Stimulated activated CD4-positive, alpha-beta T cell treated with anti-CD3 and anti-CD28 coated beads, Interleukin-4, amount 100 ng/mL, for 24 hours (primary cell): ENCODE results near the gene GYS1.
"Not testable (repeated sequence)": the region's sequence is repeated elsewhere in the genome, so short reads cannot be mapped to it uniquely, and the experiment has no call there.

Experiments
- DNase-seq: peaks from one replicate; pipeline ENCODE4 v3.0.0-alpha.2; 2020

GYS1 gene

DNA sequence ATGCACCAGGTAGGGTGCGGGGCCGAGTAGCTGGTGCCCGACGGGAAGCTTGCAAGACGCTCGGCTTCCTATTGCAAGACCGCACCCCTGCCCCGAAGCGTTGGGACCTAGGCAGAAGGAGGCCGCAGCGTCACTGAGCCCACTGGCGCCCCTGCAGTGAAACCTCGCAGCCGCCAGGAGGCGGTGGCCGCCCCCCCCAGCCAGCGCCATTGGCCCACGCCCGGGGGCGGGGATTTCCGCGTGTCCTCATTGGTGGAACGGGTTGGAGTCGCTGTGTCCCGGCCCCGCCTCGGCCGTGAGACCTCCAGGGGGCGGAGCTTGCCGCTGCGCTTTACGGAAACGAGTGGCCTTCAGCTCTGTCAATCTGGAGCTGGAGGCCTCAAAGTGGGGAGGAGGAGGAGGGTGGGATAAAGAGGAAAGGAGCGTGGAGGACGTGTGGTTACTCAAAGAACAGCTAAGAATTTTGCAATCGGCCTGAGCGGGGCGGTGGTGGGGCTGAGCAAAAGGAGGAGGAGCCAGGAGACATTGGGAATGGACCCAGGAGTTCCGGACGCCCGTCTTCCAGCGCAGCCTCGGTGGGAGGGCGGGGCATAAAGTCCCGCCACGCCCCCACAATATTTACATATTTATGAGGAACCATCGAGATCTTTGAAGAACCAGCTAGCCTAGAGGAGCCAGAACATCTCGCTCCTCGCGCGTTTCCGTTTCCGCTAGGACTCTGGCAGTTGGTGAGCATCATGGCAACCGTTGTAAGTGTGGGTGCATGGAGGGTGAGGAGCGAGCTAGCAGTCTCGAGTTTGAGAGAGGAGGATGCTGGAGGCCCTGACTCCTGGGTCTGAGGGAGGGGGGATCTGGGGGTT, at the start of gene GYS1, which contains the start of gene RUVBL2:
GYS1 (minus strand) TSS at position 135 of the 860 bp plus-strand sequence. CDS start 197 bp downstream, outside the sequence.
RUVBL2 (plus strand) TSS at position 713 of the 860 bp plus-strand sequence; CDS start at position 738, 25 bp downstream.
- peak; percentile 99 for DNase-seq

DNA sequence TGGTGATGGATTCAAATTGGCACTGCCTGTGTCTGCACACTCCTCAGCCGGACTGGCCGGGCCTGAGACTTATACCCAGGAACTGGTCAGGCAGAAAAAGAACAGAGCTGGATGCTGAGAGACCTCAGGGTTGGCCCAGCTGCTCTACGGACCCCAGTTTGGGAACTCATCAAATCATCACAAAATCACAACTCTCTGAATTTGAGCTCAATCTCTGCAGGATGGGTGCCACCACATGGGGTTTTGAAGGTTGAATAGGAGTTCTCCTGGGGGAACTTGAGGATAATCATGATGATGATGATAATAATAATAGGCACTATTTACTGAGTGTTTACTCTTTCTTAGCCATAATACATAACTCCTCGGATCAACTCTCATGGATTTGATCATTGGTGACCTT, 49.6 kb upstream of the GYS1 start:
- DNase-seq: not testable (repeated sequence)

DNA sequence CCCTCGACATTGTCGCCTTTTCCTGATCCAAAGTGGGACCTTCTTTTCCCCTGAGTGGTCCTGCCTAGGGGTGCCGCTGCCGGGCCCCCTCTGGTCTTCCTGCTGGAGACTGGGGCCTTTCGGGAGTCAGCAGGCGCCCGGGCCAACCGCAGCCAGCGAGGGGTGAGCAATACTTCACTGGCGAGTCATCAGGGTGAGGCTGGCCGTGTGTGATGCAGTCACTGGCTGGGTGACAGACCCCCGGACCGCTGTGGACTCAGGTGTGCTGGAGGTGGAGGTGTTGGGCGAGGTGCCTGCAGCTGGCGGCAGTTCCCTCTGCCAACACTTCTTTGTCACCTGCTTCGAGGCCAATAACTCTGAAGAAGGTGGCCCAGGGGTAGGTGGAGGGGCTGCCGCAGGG, 49.1 kb upstream of the GYS1 start:
- DNase-seq: no peak

DNA sequence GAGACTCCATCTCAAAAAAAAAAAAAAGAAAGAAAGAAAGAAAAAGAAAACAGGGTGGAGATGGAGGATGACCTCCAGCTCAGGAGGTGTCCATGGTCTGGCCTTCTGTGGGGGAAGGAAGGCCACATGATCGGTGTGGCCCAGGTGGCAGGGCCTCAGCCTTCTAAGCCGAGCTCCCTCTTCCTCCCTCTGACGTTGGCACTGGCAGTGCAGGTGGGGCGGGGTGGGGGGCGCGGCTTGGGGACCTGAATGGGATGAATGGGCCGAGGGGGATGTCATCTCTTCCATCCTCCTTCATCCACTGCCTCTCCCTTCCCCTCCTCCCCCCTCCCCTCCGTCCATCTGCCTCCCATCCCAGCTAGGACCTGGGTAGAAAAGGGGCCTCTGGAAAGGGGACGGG, 46.6 kb upstream of the GYS1 start:
- DNase-seq: not testable (repeated sequence)

DNA sequence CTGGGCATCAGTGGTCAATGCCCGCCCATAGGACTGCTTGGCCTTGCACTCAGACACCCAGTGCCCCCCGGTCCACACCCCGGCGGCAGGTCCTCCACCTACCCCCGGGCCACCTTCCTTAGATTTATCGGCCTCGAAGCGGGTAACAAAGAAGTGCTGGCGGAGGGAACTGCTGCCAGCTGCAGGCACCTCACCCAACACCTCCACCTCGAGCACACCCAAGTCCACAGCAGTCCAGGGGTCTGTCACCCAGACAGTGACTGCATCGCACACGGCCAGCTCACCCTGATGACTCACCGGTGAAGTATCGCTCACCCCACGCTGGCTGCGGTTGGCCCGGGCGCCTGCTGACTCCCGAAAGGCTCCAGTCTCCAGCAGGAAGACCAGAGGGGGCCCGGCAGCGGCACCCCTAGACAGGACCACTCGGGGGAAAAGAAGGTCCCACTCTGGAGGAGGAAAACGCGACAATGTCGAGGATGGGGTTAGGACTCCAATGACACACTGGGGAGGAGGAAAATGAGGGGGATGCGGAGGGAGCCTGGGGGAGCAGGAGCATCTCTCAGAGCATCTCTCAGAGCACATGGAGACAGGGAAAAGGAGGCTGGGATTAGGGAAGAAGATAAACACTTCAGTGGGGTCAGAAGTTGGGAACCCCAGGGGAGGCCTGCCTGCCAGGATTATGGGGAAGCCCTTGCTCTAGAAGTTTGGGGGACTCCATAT, 45.6 kb upstream of the GYS1 start:
- DNase-seq: not testable (repeated sequence)

DNA sequence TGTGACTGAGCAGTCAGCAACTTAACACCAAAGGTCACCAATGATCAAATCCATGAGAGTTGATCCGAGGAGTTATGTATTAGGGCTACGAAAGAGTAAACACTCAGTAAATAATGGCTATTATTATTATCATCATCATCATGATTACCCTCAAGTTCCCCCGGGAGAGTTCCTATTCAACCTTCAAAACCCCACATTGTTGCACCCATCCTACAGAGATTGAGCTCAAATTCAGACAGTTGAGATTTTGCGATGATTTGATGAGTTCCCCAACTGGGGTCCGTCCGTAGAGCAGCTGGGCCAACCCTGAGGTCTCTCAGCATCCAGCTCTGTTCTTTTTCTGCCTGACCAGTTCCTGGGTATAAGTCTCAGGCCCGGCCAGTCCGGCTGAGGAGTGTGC, 45.0 kb upstream of the GYS1 start:
- DNase-seq: not testable (repeated sequence)

DNA sequence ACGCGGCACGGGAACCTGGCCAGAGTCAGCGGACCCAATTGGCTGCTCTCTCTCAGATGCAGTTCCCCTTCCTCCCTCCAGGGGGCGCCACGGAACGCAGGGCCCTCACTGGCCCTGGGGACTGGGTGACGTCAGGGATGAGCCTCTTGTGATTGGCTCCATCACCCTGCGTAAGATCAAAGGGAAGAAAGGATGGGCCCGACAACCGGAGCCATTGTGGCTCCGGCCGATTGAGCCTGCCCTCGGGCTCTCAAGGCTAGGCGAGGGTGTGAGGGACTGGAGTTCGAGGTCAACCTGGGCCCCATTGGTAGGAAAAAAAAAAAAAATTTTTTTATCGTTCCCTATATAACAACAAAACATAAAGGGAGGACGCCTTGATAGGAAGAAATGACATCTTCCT, 43.7 kb upstream of the GYS1 start, which contains the start of gene CGB1:
CGB1 (minus strand) TSS at position 81 of the 400 bp plus-strand sequence. CDS start 184 bp downstream, outside the sequence.
- peak; percentile 50 for DNase-seq

DNA sequence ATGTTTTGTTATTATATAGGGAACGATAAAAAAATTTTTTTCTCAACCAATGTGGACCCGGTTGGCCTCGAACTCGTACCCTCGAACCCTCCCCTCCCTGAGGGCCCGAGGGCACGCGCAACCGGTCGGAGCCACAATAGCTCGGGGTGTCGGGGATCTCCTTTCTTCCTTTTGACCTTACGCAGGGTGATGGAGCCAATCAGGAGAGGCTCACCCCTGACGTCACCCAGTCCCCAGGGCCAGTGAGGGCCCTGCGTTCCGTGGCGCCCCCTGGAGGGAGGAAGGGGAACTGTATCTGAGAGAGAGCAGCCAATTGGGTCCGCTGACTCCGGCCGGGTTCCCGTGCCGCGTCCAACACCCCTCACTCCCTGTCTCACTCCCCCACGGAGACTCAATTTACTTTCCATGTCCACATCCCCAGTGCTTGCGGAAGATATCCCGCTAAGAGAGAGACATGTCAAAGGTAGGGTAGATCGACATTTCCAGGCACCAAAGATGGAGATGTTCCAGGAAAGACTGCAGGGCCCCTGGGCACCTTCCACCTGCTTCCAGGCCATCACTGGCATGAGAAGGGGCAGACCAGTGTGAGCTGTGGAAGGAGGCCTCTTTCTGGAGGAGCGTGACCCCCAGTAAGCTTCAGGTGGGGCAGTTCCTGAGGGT, 38.7 kb upstream of the GYS1 start, which contains the start of gene CGB2:
CGB2 (plus strand) TSS at position 249 of the 660 bp plus-strand sequence; CDS start at position 455, 206 bp downstream.
- DNase-seq: peak; percentile 55

DNA sequence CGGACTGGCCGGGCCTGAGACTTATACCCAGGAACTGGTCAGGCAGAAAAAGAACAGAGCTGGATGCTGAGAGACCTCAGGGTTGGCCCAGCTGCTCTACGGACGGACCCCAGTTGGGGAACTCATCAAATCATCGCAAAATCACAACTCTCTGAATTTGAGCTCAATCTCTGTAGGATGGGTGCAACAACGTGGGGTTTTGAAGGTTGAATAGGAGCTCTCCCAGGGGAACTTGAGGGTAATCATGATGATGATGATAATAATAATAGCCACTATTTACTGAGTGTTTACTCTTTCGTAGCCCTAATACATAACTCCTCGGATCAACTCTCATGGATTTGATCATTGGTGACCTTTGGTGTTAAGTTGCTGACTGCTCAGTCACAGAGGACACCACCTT, 37.2 kb upstream of the GYS1 start:
- DNase-seq: not testable (repeated sequence)

DNA sequence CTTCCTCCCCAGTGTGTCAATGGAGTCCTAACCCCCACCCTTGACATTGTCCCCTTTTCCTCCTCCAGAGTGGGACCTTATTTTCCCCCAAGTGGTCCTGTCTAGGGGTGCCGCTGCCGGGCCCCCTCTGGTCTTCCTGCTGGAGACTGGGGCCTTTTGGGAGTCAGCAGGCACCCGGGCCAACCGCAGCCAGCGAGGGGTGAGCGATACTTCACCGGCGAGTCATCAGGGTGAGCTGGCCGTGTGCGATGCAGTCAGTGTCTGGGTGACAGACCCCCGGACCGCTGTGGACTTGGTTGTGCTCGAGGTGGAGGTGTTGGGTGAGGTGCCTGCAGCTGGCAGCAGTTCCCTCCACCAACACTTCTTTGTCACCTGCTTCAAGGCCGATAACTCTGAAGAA, 36.6 kb upstream of the GYS1 start:
- not testable (repeated sequence) for DNase-seq

DNA sequence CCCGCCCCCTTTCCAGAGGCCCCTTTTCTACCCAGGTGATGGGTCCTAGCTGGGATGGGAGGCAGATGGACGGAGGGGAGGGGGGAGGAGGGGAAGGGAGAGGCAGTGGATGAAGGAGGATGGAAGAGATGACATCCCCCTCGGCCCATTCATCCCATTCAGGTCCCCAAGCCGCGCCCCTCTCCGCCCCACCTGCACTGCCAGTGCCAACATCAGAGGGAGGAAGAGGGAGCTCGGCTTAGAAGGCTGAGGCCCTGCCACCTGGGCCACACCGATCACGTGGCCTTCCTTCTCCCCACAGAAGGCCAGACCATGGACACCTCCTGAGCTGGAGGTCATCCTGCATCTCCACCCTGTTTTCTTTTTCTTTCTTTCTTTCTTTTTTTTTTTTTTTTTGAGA, 35.6 kb upstream of the GYS1 start:
- not testable (repeated sequence) for DNase-seq

DNA sequence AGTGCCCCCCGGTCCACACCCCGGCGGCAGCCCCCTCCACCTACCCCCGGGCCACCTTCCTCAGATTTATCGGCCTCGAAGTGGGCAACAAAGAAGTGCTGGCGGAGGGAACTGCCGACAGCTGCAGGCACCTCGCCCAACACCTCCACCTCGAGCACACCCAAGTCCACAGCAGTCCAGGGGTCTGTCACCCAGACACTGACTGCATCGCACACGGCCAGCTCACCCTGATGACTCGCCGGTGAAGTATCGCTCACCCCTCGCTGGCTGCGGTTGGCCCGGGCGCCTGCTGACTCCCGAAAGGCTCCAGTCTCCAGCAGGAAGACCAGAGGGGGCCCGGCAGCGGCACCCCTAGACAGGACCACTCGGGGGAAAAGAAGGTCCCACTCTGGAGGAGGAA, 32.5 kb upstream of the GYS1 start:
- not testable (repeated sequence) for DNase-seq

DNA sequence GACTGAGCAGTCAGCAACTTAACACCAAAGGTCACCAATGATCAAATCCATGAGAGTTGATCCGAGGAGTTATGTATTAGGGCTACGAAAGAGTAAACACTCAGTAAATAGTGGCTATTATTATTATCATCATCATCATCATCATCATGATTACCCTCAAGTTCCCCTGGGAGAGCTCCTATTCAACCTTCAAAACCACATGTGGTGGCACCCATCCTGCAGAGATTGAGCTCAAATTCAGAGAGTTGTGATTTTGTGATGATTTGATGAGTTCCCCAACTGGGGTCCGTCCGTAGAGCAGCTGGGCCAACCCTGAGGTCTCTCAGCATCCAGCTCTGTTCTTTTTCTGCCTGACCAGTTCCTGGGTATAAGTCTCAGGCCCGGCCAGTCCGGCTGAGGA, 32.0 kb upstream of the GYS1 start:
- DNase-seq: not testable (repeated sequence)

DNA sequence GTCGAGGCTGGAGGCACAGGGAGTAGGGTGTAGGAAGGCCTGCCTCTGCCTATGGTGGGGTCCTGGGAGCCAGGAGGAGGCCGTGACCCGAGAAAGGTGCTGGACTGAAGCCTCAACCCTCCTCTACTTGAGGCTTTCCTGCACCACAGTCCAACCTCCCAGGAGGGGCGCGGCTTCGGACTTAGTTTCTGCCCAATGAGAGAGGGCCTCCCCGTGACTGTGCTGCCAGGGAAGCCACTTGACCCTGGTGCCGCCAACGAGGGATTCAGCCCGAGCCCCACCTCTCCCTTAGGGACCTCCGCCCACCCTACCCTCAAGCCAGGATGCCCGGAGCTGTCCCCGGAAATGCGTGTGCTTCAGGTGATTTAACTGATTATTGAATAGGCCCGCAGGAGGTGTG, 31.1 kb upstream of the GYS1 start, which contains the start of gene CGB3:
CGB3 (minus strand) TSS at position 101 of the 400 bp plus-strand sequence. CDS start 362 bp downstream, outside the sequence.
- not testable (repeated sequence) for DNase-seq

DNA sequence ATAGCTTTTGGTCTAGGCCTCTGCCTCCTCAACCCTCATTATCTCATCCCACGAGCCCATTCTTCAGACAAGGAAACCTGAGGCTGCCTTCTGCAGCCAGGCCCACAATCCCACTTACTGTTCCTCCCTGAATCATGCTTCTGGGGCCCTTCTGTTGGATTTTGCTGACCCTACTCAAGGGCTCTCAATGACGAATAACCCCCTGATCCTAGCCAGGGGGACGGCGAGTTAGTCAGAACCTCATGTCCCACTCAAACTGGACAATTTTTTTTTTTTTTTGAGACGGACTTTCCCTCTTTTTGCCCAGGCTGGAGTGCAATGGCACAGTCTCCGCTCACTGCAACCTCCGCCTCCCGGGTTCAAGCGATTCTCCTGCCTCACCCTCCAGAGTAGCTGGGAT, 29.0 kb upstream of the GYS1 start:
- no peak for DNase-seq

DNA sequence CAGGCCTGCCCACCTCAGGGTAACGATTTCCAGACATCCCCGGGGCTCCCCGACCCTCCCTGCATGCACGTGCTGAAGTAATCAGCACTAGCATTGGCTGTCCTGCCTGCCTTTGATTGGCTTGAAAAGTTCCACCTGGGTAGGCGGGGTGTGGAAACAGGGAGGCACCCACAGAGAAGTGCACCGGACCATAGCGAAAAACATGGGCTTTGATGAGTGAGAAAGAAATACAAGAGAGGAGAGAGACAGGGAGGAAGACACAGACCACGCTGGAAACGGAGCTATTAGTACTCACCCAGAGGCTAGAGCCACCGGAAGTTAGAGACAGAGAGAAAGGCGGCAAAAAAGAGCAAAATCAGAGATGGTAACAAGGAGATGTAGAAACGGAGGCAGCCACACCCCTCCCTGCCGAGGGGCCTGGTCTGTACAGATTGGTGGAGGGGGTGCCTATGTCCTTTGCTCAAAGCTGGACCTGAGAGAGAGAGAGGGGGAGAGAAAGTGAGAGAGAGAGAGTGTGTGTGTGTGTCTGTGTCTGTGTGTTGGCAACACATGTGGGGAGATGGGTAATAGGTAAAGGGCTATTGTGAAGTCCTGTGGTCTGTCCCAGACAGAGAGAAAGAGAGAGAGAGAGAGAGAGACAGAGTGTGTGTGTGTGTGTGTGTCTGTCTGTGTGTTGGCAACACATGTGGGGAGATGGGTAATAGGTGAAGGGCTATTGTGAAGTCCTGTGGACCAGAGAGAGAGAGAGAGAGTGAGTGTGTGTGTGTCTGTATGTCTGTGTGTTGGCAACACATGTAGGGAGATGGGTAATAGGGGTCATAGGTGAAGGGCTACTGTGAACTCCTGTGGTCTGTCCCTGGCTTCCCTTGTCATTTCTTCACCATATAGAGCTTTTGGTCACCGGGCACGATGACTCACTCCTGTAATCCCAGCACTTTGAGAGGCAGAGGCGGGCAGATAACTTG, 28.1 kb upstream of the GYS1 start:
- no peak for DNase-seq

DNA sequence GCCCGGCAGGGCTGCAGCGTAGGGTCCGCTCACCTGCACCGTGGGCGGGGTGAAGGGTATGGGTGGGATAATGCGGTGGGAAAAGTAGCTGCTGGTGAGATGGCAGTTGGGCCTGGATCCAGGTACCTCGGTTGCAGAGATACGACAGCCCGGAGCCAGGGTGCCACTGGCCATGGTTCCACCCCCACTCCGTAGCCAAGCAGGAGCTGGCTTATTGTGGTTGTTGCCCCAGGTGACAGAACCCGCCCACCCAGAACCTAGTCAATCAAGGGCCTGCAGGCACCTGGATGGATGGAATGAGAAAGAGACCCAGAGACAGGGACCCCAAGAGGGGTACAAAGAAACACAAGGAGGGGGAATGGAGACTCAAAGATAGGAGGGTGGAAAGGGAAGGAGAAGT, 27.2 kb upstream of the GYS1 start:
- DNase-seq: no peak

DNA sequence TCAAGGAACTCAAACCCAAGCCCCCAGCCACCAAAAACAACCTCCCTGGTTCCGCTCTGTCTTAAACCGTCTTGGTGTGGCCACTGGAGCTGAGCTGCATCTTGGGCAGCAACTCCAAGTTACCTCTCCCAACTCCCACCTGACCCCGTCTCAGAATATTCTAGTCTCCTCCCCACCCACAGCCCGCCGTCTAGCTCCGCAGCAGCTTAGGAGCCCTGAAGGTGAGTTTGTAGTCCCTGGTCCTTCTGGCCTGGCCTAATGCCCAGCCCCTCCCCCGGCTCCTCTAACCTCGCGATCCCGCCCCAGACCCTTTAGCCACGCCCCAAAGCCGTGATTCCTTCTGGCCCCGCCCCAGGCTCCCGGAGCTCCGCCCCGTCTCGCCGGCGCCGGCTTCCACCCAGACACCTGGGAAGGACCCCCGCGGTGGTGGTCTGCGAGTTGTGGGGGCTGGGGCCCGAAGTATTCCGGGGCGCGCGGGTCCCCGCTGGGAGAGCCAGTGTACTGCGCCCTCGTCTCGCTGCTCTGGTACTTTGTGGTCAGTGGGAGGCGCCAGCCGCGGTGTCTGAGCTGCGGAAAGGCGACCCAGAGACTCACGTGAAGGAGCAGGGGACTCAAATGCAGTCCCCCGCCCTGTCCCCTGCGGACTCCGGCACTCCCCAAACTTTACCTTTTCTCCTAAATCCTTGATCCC, 26.3 kb upstream of the GYS1 start:
- DNase-seq: peak; percentile 55

DNA sequence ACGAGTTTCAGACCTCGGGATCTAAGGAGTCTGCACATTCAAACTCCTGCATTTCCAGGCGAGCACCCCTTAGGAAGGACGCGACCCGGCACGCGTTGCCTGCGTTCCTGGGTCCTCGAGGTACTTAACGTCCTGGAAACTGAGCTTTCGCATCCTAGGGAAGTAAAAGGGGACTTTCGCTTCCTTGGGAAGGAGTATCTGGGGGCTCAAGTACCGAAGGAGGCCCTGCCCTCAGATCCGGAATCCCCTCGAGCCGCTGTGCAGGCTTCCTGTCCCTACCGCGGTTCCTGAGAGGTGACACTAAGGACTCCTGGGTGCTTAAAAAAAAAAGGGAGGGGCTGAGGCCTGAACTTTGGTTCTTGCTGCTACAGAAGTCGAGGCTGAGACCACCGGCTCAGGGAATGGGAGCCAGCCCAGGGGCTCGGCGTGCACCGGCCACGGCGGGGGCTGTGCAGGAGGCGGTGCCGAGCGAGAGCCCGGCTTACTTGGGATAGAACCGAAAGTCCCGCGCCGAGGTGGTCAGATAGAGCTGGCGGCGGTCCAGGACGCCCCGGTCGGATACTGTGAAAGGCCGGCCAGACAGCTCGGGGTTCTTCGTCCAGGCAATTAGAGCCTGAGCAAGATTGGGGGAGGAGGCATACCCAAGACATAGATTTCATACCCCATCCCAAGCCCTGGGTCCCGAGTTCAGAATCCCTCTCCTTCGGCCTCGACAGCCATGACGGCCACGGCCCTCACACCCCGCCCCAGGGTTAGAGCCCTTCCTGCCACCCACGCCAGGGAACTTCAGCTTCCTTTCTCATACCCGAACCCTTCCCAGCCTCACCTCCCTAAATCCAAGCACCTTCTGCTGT, 25.5 kb upstream of the GYS1 start:
- not testable (repeated sequence) for DNase-seq
